Fibroblast of skin of right quadriceps (primary cell): ENCODE results near the gene HHIPL1.

Experiments used
- DNase-seq: peaks from one replicate; pipeline ENCODE4 v3.0.0-alpha.2; 2013

The HHIPL1 gene

GRCh38 chr14:99612071-99612737 lies 32.7 kb upstream of the HHIPL1 start:
- no peak for DNase-seq

- DNase-seq = peak; percentile 23
These were observed 32.1 kb upstream of the HHIPL1 start for GRCh38 chr14:99612738-99613330.

GRCh38 chr14:99615497-99616157 lies 29.3 kb upstream of the HHIPL1 start:
- DNase-seq = no peak

GRCh38 chr14:99616832-99617800 lies 27.8 kb upstream of the HHIPL1 start:
- no peak for DNase-seq

- DNase-seq = peak; percentile 66
These were observed 24.8 kb upstream of the HHIPL1 start for GRCh38 chr14:99619835-99620834.

GRCh38 chr14:99621948-99622347 lies 23.0 kb upstream of the HHIPL1 start:
- DNase-seq = no peak

GRCh38 chr14:99624024-99624423 lies 20.9 kb upstream of the HHIPL1 start:
- DNase-seq = no peak

GRCh38 chr14:99624971-99625370 lies 20.0 kb upstream of the HHIPL1 start:
- no peak for DNase-seq

- DNase-seq = no peak
These were observed 19.5 kb upstream of the HHIPL1 start for GRCh38 chr14:99625476-99625875.

GRCh38 chr14:99626041-99626648 lies 18.8 kb upstream of the HHIPL1 start:
- DNase-seq = no peak

- DNase-seq = no peak
These were observed 17.8 kb upstream of the HHIPL1 start for GRCh38 chr14:99627100-99627499.

- no peak for DNase-seq
These were observed 17.2 kb upstream of the HHIPL1 start for GRCh38 chr14:99627510-99628381.

- peak; percentile 61 for DNase-seq
These were observed 15.9 kb upstream of the HHIPL1 start for GRCh38 chr14:99628887-99629618.

- no peak for DNase-seq
These were observed 14.7 kb upstream of the HHIPL1 start for GRCh38 chr14:99630202-99630601.

GRCh38 chr14:99632410-99633035 lies 12.4 kb upstream of the HHIPL1 start:
- no peak for DNase-seq

GRCh38 chr14:99633141-99633540 lies 11.8 kb upstream of the HHIPL1 start:
- DNase-seq = no peak

GRCh38 chr14:99633918-99634317 lies 11.0 kb upstream of the HHIPL1 start:
- no peak for DNase-seq

GRCh38 chr14:99634443-99634842 lies 10.5 kb upstream of the HHIPL1 start:
- DNase-seq = no peak

- DNase-seq = no peak
These were observed 9.8 kb upstream of the HHIPL1 start for GRCh38 chr14:99635116-99635515.
